Endothelial cell of umbilical vein (primary cell): ENCODE results near the gene LHFPL6. TPM values are rescaled to one million over a fixed set of nuclear protein-coding genes. Genes with fewer than 3 reads are reported as not detected.

Experiments
- BruUV-seq: library from RNA; stranded (reverse); fragments of 400-500 nt; replicated peaks from 2 replicates; lab custom pipeline; 2021; lab: Mats Ljungman, UMichigan
- CTCF ChIA-PET: fragments of 300-600, 350-600 bp; sonication (Branson Sonifier 250); formaldehyde crosslinking; loops from one replicate; lab custom pipeline; 2021; ENCODE audit warnings: antibody characterized with exemption, inconsistent platforms; lab: Charles Lee
- POLR2A ChIA-PET: fragments of 300-600, 350-600 bp; sonication (Branson Sonifier 250); formaldehyde crosslinking; loops from one replicate; lab custom pipeline; 2021; ENCODE audit warnings: antibody characterized with exemption, inconsistent platforms; lab: Charles Lee
- DNase-seq: peaks from one replicate; pipeline ENCODE4 v3.0.0-alpha.2; 2011; ENCODE audit warnings: low read depth, low spot score
- FAIRE-seq: peaks from 2 replicates; lab custom pipeline; 2011; peaks lifted over from hg19 to GRCh38; lab: Jason Lieb, UNC
- H2AFZ ChIP-seq: 2 replicates; pipeline ENCODE4 v1.6.0; 2012; ENCODE audit warnings: low read depth, low read length, control low read depth, inconsistent platforms
- H3K27ac ChIP-seq: 2 replicates; pipeline ENCODE4 v1.5.1; 2011; ENCODE audit warnings: low read depth, mild to moderate bottlenecking, control low read depth, low read length, moderate library complexity; ENCODE audit not compliant: insufficient read depth
- H3K27me3 ChIP-seq, 2 experiments: 2 replicates each; pipeline versions ENCODE4 v1.6.0 to v1.6.1; 2011; ENCODE audit warnings: low read length in 2 of 2, mixed read lengths in 1 of 2; ENCODE audit not compliant: control insufficient read depth in 2 of 2, insufficient read depth in 2 of 2
- H3K36me3 ChIP-seq, 2 experiments: 2 replicates in 1 of 2; 3 replicates in 1 of 2; pipeline ENCODE4 v1.5.1; 2011; ENCODE audit warnings: low read length in 2 of 2, mild to moderate bottlenecking in 1 of 2, moderate library complexity in 1 of 2; ENCODE audit not compliant: control insufficient read depth in 2 of 2, insufficient read depth in 2 of 2; ENCODE audit errors: extremely low read depth in 1 of 2
- H3K4me1 ChIP-seq: 3 replicates; pipeline ENCODE4 v1.5.1; 2011; ENCODE audit warnings: mild to moderate bottlenecking, low read length; ENCODE audit not compliant: control insufficient read depth, insufficient read depth; ENCODE audit errors: extremely low read depth
- H3K4me2 ChIP-seq: 2 replicates; pipeline ENCODE4 v1.6.1; 2011; ENCODE audit warnings: low read length, control low read depth, mixed read lengths; ENCODE audit not compliant: insufficient read depth
- H3K4me3 ChIP-seq, 3 experiments: fragments of 200-600 bp in 1 of 3; sonication (generic), shearing (Covaris generic) in 1 of 3; replicated peaks in 1 of 3; 2 replicates each; pipeline ENCODE4 v1.5.1; 2011 to 2016; ENCODE audit warnings: control low read depth in 3 of 3, low read length in 3 of 3, mild to moderate bottlenecking in 2 of 3, inconsistent platforms in 1 of 3, low read depth in 1 of 3, moderate library complexity in 1 of 3; ENCODE audit not compliant: insufficient read depth in 1 of 3
- H3K79me2 ChIP-seq: 2 replicates; pipeline ENCODE4 v1.6.0; 2012; ENCODE audit warnings: low read length, inconsistent platforms; ENCODE audit not compliant: control insufficient read depth, insufficient read depth
- H3K9ac ChIP-seq: replicated peaks from 2 replicates; pipeline ENCODE3; 2011; ENCODE audit warnings: low read length, control low read depth; ENCODE audit not compliant: insufficient read depth; ENCODE audit errors: extremely low read depth
- H3K9me1 ChIP-seq: replicated peaks from 3 replicates; pipeline ENCODE4 v1.6.0; 2011; ENCODE audit warnings: mild to moderate bottlenecking, low read length; ENCODE audit not compliant: control insufficient read depth, insufficient read depth; ENCODE audit errors: extremely low read depth
- H3K9me3 ChIP-seq: replicated peaks from 2 replicates; pipeline ENCODE4 v1.5.1; 2012; ENCODE audit warnings: low read length, inconsistent platforms; ENCODE audit not compliant: control insufficient read depth, insufficient read depth
- H4K20me1 ChIP-seq: replicated peaks from 2 replicates; pipeline ENCODE3; 2011; ENCODE audit warnings: mild to moderate bottlenecking, low read length; ENCODE audit not compliant: control insufficient read depth, insufficient read depth; ENCODE audit errors: extremely low read depth
- CTCF ChIP-seq, 2 donors: IDR thresholded peaks; 1 replicate in 1 of 2; 2 replicates in 1 of 2; pipeline ENCODE4 v1.5.1; 2011; ENCODE audit warnings: low read length in 2 of 2, mild to moderate bottlenecking in 2 of 2, moderate library complexity in 2 of 2, control low read depth in 1 of 2, inconsistent platforms in 1 of 2, low read depth in 1 of 2; ENCODE audit not compliant: insufficient read depth in 1 of 2; ENCODE audit errors: extremely low read depth in 1 of 2
- EZH2 ChIP-seq: IDR thresholded peaks from 2 replicates; pipeline ENCODE4 v1.6.1; 2012; ENCODE audit warnings: borderline replicate concordance, low read depth, mild to moderate bottlenecking, moderate library complexity, low read length, inconsistent platforms; ENCODE audit not compliant: severe bottlenecking
- FOS ChIP-seq: IDR thresholded peaks from 2 replicates; pipeline ENCODE4 v1.6.1; 2011; ENCODE audit warnings: mild to moderate bottlenecking, low read length, moderate library complexity, borderline replicate concordance; ENCODE audit not compliant: insufficient read depth
- GATA2 ChIP-seq: IDR thresholded peaks from 2 replicates; pipeline ENCODE4 v1.7.0; 2011; ENCODE audit warnings: low read depth, mild to moderate bottlenecking, moderate library complexity, mixed read lengths, low read length; ENCODE audit not compliant: insufficient read length, insufficient read depth
- JUN ChIP-seq: IDR thresholded peaks from 2 replicates; pipeline ENCODE4 v1.6.1; 2011; ENCODE audit warnings: borderline replicate concordance, low read depth; ENCODE audit not compliant: insufficient read length, insufficient read depth
- MAX ChIP-seq: IDR thresholded peaks from 2 replicates; pipeline ENCODE4 v1.6.1; 2011; ENCODE audit not compliant: insufficient read depth, insufficient read length
- MYC ChIP-seq: IDR thresholded peaks from one replicate; pipeline ENCODE4 v1.6.1; 2011; ENCODE audit warnings: mild to moderate bottlenecking, low read depth, low read length
- POLR2A ChIP-seq: IDR thresholded peaks from 2 replicates; pipeline ENCODE4 v1.6.1; 2012; ENCODE audit warnings: low read depth, mild to moderate bottlenecking, control low read depth, low read length
- POLR2AphosphoS5 ChIP-seq: IDR thresholded peaks from 2 replicates; pipeline ENCODE4 v1.6.1; 2012; ENCODE audit warnings: low read depth, mild to moderate bottlenecking, control low read depth, low read length, moderate library complexity; ENCODE audit not compliant: insufficient read depth
- dilution Hi-C: fragments of 300-500 bp; cut with MboI; formaldehyde crosslinking; loops from one replicate; pipeline ENCODE4 v1.15.0; 2019; ENCODE audit warnings: low sequenced_read_pairs; ENCODE audit not compliant: extremely low pct_ligation_motif_present
- intact Hi-C: fragments of 100-400 bp; cut with micrococcal nuclease; formaldehyde crosslinking; loops from one replicate; pipeline ENCODE4 v1.10.0; 2022
- polyA plus RNA-seq, 4 experiments: library from polyadenylated mRNA; depleted of rRNA in 3 of 4; stranded (reverse) in 3 of 4; unstranded in 1 of 4; fragments of >200 nt; gene quantifications; 2 replicates each; pipeline versions ENCODE4 v1.2.1 to v1.2.3, GENCODE V29; 2011 to 2012; ENCODE audit warnings: missing spikeins in 1 of 4
- total RNA-seq: library from RNA; stranded (reverse); gene quantifications from 2 replicates; pipeline ENCODE4 v1.2.3, GENCODE V29; 2021

LHFPL6 gene
- total and polyA plus RNA-seq, 2 donors (not counting 3 experiments of a cell fraction or from before 2014, with no cell fraction given) = 17.5 to 19.4 TPM

GRCh38 chr13:39501702-39502324, 101.2 kb downstream of the LHFPL6 start:
- no peaks in the 10 kb centered on the region for H4K20me1 ChIP-seq
- H3K36me3 ChIP-seq = no peaks in the 10 kb centered on the region
- no peaks in the 10 kb centered on the region for H3K79me2 ChIP-seq
- ChIA-PET CTCF (no interaction called here), POLR2A (no interaction called here)
- no peak overlapping the region for H3K27ac ChIP-seq
- H3K4me2 ChIP-seq = no peak overlapping the region
- FAIRE-seq = no peak
- H3K4me3 ChIP-seq = no peak overlapping the region
- H3K27me3 ChIP-seq = no peaks in the 10 kb centered on the region
- no peaks in the 10 kb centered on the region for H3K4me1 ChIP-seq
- intact Hi-C loops (no loop called here), dilution Hi-C loops (no loop called here)
- TF ChIP-seq MYC (no peak), EZH2 (no peak), GATA2 (no peak), MAX (no peak), FOS (no peak), POLR2A (no peak), CTCF (IDR thresholded peaks at IDR 0.05; ENCODE audit: extremely low read depth in 1 of 2, insufficient read depth in 1 of 2, low read depth in 1 of 2, low read length in 2 of 2) (no peak), JUN (no peak), POLR2AphosphoS5 (no peak)
- H3K9me3 ChIP-seq = no peaks in the 10 kb centered on the region
- no peak for DNase-seq
- no peak overlapping the region for H3K9ac ChIP-seq
- no peaks in the 10 kb centered on the region for H3K9me1 ChIP-seq
- BruUV-seq = no TSS peak
- no peak overlapping the region for H2AFZ ChIP-seq
